ENCODE results near the gene ADAMTS2.
"Not testable (repeated sequence)": the region's sequence is repeated elsewhere in the genome, so short reads cannot be mapped to it uniquely, and the experiment has no call there.

The ADAMTS2 gene

GRCh38 chr5:179111267-179112207, 233.7 kb downstream of the ADAMTS2 start:
- DNase-seq (ENCODE audit: low read depth), result no peak

DNA sequence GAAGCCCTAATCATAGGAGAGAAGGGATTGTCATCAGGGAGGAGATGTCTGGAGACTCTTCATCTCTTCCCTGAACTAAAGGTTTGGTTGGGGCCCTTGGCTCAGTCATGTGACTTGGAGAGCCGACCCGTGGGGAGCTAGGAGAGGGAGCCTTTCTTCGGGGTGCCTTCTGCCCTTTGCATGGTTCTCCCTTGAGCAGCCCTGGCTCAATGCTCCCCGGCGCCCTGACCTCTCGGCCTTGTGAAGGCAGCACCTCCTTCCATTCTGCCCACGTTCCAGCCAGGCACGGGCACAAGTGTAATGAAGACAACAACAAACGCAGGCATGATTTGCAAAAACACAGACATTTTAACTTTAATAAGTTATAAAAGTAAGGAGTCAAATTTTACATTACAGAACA, 234.7 kb downstream of the ADAMTS2 start:
- no peak for DNase-seq (ENCODE audit: low read depth)

DNA sequence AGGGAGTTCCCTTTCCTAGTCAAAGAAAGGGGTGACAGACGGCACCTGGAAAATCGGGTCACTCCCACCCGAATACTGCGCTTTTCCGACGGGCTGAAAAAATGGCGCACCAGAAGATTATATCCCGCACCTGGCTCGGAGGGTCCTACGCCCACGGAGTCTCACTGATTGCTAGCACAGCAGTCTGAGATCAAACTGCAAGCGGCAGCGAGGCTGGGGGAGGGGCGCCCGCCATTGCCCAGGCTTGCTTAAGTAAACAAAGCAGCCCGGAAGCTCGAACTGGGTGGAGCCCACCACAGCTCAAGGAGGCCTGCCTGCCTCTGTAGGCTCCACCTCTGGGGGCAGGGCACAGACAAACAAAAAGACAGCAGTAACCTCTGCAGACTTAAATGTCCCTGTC, 244.0 kb downstream of the ADAMTS2 start:
- DNase-seq (ENCODE audit: low read depth), result not testable (repeated sequence)

DNA sequence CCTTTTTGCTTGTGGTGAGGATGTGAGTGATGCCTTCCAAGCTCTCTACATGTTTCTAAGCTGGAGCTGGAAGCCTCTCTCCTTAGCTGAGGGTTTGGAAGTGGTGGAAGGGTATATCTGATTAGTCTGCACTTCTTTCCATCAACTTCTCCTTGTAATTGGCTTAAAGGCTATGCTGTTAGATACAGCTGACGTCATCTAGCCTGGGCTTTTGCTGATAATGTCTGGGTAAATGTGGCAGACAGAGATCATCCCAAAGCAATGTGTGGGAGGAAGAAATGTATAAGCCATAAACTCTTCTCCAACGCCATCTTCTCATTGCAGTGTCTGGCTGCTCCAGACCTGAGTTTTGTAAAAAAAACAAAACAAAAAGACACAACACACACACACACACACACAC, 255.8 kb downstream of the ADAMTS2 start:
- no peak for DNase-seq (ENCODE audit: low read depth)

- no peak for DNase-seq (ENCODE audit: low read depth)
Observed at GRCh38 chr5:179080724-179081123, 264.5 kb downstream of the ADAMTS2 start.

DNA sequence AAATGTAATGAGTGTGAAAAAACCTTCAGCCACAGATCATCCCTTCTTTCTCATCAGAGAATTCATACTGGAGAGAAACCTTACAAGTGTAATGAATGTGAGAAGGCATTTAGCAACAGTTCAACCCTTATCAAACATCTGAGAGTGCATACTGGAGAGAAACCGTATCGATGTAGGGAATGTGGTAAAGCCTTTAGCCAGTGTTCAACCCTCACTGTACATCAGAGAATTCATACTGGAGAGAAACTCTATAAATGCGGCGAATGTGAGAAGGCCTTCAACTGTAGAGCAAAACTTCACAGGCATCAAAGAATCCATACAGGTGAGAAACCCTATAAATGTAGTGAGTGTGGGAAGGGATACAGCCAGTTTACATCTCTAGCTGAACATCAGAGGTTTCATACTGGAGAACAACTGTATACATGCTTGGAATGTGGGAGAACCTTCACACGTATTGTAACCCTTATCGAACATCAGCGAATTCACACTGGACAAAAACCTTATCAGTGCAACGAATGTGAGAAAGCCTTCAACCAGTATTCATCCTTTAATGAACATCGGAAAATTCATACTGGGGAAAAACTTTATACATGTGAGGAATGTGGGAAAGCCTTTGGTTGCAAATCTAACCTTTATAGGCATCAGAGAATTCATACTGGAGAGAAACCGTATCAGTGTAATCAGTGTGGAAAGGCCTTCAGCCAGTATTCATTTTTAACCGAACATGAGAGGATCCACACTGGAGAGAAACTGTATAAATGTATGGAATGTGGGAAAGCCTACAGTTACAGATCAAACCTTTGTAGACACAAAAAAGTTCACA, 265.9 kb downstream of the ADAMTS2 start:
- no peak for DNase-seq (ENCODE audit: low read depth)

DNA sequence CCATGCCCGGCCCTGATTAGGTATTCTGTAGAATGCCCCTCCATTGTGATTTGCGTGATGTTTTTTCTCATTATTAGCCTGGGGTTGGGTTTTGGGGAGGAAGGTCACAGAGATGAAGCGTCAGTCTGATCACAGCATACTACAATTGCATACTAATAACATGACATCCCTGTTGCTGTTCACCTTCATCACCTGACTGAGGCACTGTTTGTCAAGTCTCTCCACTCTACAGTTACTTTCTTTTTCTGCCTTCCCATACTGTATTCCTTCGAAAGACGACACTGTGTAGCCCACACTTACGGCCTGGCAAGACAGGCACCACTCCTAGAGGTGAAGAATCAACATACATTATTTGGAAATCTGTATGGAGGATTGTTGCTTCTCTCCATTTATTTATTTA, 279.6 kb downstream of the ADAMTS2 start:
- no peak for DNase-seq (ENCODE audit: low read depth)

DNA sequence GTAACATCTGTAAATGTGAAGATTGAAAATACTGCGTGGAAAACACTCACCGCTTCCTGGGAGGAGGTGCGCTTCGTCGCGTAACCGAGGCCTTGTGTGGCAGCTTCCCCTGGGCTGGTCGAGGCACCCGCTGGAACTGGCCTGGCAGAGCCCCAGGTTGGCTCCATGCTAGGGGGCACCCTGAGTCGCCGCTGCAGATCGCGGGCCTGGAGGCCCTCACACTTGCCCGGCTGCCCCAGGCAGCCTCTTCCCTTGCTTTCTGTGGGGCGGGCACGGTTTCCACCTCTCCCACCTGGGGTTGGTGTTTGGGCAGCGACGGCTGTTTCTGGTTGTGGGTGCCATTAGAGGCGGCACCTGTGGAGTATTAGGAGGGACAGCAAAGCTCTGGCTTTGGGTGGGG, 284.2 kb downstream of the ADAMTS2 start:
- no peak for DNase-seq (ENCODE audit: low read depth)

All from stimulated activated CD8-positive, alpha-beta memory T cell treated with anti-CD3 and anti-CD28 coated beads, Interleukin-7, amount 100 ng/mL, for 24 hours (primary cell).